ENCODE results near the gene TJP3.

DNA sequence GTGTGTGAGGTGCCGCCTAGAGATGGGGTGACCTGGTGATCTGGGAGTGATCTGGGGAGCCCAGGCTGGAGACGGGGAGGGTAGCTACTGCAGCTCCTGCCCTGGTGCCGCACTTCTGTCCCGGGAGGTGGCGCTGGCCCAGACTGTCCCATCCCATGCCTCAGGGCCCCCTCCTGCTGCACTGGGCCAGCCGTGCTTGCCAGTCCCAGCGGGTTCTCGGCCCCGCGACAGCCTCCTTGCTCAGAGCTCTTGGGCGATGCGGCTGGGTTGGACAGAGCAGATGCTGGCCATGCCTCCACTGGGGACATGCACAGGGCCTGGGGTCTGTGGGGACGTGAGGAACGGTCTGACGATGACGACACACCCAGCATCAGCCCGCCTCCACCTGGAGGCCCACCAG is 61.3 kb downstream of the TJP3 start:
- TF ChIP-seq, protein P1, sequence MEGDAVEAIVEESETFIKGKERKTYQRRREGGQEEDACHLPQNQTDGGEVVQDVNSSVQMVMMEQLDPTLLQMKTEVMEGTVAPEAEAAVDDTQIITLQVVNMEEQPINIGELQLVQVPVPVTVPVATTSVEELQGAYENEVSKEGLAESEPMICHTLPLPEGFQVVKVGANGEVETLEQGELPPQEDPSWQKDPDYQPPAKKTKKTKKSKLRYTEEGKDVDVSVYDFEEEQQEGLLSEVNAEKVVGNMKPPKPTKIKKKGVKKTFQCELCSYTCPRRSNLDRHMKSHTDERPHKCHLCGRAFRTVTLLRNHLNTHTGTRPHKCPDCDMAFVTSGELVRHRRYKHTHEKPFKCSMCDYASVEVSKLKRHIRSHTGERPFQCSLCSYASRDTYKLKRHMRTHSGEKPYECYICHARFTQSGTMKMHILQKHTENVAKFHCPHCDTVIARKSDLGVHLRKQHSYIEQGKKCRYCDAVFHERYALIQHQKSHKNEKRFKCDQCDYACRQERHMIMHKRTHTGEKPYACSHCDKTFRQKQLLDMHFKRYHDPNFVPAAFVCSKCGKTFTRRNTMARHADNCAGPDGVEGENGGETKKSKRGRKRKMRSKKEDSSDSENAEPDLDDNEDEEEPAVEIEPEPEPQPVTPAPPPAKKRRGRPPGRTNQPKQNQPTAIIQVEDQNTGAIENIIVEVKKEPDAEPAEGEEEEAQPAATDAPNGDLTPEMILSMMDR (IDR thresholded peaks at IDR 0.05; ENCODE audit: poor library complexity) = no peak
- TF ChIP-seq EZH2phosphoT487 (IDR thresholded peaks at IDR 0.05; ENCODE audit: low read depth, severe bottlenecking, unreplicated experiment) (no peak), EZH2 (IDR thresholded peaks at IDR 0.05; ENCODE audit: borderline replicate concordance) (no peak)

Data from hepatocyte (in vitro differentiated cells).